ENCODE results near the gene CFAP77. TPM values are rescaled to one million over a fixed set of nuclear protein-coding genes. Genes with fewer than 3 reads are reported as not detected.

The CFAP77 gene
- polyA plus RNA-seq, 3 donors, result 1.3 to 1.7 (median 1.5) TPM

DNA sequence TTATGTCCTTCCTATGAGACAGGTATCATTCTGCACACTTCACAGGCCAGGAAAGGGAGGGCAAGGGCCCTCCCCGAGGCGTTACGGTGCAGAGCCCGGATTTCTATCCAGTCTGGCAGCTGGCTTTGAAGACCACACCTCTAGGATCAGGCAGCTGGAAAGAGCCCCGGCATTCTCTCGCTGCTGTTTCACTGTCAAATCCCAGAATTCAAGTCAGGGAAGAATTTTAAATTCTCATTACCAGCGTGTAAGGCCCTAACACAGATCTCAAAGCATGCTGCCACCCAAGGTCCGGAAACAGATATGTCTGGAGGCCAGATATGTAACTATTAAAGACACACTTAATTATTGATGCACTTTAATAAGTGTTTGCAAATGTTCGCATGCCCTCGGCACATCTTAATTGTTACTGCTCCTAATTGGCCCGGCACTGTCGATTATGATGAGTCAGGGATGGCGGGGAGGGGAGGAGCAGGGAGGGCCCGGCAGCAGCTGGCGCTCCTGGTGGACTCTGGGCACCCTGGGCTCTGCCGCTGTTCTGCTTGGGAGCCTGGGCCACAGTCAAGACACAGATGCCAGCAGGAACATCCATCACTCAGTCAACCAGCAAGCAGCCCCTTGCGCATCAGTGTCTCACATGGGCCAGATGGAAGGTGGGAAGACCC, 96.1 kb downstream of the CFAP77 start:
- DNase-seq (ENCODE audit: extremely low read depth in 1 of 11, low read depth in 9 of 11, low spot score in 4 of 11), result no peak

DNA sequence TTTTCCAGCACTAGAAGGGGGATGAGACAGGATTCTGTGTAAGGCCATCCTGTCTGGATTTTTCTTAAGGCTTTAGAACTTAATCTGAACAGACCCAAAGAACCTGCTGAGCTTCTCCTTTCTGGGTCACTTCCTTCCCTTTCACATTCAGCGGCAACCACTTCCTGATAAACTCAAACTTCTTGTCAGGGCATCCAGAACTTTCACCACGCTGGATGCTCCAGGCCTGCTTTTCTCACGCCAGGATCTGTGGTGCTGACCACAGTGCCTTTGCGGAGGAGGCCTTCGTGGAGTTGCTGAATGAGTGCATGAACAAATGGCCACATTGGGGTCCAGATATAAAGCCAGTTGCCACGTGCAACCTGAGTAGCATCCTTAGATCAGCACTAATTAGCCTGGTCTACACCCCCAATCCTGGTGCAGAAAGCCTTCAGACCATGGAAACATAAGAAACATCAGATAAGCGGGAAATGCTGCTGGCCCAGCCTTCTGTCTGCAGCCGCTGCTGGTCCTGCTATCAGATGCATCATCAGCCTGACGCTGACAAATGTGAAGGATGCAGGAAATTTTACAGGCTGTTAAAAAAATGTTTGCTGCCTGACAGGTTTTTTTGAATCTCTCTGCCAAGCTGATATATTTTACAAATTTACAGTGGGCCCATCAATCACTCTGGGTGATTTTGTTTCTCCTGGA, 97.1 kb downstream of the CFAP77 start:
- no peak for DNase-seq (ENCODE audit: extremely low read depth in 1 of 11, low read depth in 9 of 11, low spot score in 4 of 11)

DNA sequence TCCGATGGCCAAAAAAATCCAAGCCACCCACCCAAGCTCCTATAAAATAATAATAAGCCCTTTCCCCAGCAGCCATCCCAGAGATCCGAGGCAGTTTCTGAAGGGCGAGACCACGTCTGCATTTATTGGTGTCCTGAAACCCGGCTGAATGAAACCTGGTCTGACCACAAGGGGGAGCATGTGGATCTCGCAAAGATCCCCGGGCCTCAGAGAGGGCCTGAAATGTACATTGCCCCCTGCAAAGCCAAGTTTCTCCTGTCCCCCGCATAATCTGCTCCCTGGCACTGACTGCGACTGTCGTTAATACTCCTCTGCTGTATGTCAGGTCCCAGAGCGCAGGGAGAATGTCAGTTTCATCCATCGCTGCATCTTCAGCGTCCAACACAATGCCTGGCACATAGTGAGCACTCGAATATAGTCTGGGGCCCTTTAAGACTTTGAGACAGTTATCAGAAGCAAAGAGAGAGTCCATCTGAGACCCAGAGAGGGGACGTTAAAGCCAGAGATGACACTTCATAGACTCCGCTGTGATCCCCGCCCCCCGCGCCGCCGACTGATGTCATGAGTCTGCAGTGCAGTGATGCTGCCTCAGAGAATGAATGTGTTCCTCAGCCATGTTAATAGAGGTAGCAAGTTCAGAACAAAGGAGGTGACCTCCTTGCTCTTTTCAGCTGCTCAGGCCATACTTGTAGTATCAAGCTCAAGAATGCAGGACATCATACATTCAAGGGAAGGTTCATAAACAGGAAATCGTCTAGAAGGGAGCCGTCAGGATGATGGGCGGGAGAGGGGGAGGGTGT, 97.9 kb downstream of the CFAP77 start:
- DNase-seq (ENCODE audit: extremely low read depth in 1 of 11, low read depth in 9 of 11, low spot score in 4 of 11), result peak in 7 of 11 donors; percentile 44 to 82 (median 70)

DNA sequence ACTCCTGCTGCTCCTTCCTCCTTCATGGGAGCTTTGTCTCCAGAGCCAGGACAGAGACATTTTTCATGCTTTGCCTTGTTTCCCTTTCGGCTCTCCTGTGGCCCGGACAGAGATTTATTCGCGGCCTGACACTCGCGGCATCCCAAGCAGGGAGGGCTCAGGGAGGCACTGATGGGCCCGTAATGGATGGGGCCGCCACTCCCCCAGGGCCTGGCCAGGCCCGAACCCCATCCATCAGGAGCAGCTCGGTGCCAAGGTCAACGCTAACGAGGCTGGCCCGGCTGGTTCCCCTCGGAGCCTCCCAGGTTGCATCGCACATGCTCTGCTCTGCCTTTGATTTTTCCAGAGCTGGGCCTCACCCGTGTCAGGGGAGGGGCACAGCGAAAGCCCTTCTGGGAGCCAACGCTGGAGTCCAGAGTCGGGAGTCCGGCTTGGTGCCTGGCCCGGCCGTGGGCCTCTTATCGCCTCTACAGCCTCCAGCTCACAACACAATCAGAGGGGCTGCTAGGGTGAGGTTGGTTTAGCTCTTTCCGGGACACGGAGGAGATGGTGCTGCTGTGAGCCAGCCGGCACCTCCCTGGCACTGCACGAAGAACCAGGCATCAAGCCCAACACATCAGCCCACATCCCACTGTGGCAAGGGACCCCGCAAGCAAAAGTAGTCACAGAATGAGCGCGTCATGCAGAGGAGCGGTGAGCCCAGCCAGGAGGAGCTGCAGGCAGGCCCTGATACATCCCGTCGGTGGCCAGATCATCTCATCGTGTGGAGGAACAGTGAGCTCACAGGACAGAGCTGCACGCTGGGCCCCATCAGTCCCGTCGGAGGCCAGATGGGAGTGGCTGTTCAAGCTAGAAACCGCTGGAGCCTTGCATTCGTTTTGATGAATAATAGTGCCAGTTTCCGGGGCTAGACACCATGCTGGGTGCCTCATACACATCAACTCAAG, 100.2 kb downstream of the CFAP77 start:
- DNase-seq (ENCODE audit: extremely low read depth in 1 of 11, low read depth in 9 of 11, low spot score in 4 of 11), result no peak

DNA sequence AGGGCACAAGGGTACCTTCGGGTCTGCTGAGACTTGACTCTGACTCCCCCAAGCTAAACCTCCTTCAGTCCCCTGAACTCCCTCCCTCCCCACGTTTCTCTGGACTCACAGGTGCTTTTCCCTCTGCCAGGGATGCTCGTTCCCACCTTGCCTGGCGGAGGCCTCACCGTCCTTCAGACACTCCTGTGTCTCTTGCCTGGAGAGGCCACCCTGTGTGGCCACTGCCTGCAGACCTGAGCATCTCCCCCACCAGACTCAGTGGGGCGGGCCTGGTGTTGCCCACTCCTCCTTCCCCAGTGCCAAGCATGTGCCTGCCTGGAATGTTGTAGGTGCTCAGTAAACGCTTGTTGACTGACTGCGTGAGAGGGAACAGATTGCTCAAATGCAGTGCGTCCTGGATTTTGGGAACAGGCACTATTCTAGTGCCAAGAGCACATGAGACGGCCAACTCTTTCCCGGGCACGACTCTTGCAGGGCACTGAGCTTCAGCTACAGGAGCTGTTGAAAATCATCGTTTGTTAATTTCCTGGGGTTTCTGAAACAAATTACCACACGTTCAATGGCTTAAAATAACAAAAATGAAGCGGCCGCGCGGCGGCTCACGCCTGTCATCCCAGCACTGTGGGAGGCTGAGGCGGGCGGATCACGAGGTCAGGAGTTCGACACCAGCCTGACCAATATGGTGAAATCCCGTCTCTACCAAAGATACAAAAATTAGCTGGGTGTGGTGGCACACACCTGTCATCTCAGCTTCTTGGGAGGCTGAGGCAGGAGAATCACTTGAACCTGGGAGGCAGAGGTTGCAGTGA, 101.4 kb downstream of the CFAP77 start:
- no peak for DNase-seq (ENCODE audit: extremely low read depth in 1 of 11, low read depth in 9 of 11, low spot score in 4 of 11)

DNA sequence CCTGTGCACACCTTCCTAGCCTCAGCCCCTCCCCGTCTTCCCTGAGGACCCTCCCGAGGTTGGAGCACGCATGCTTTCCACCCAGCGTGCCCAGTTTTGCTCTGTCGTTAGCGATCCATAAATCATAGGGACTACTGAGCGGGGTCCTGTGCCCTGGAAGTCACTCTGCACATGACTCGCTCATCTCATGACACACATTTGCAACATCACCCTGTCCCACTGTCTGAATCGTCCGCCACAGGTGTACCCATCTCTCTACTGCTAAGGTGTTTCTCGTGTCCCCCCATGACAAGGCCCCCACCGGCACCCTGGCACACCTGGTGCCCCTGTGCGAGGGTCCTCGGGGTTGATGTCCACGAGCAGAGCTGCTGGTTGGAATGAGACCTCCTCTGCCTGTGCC, 103.4 kb downstream of the CFAP77 start:
- DNase-seq (ENCODE audit: extremely low read depth in 1 of 11, low read depth in 9 of 11, low spot score in 4 of 11), result no peak

DNA sequence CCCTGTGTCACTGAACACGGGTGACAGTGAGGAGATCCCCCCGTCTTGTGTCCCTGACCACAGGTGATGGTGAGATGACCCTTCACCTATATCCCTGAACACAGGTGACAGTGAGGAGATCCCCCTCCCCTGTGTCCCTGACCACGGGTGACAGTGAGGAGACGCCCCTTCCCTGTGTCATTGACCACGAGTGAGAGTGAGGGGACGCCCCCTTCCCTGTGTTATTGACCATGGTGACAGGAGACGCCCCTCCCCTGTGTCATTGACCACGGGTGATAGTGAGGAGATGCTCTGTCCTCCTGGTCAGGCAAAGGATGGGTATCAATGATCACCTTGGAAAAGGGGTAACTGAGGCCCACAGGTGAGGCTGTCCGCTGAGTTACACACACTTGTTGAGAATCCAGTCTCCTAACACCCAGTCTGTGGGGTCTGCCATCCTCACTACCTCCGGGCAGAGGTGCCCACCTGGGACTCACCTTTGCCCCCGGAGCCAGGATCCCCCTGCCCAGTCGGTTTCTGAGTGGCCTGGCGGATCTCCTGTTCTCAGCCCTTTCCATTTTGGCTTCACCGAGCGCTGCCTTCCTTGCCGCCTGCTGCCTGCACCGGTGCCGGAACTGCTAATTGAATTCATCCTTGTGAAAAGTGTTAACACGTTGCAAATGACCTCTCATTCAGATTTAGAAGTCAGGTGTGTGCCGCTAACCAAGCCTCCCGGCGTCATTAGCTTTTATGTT, 104.2 kb downstream of the CFAP77 start:
- no peak for DNase-seq (ENCODE audit: extremely low read depth in 1 of 11, low read depth in 9 of 11, low spot score in 4 of 11)

DNA sequence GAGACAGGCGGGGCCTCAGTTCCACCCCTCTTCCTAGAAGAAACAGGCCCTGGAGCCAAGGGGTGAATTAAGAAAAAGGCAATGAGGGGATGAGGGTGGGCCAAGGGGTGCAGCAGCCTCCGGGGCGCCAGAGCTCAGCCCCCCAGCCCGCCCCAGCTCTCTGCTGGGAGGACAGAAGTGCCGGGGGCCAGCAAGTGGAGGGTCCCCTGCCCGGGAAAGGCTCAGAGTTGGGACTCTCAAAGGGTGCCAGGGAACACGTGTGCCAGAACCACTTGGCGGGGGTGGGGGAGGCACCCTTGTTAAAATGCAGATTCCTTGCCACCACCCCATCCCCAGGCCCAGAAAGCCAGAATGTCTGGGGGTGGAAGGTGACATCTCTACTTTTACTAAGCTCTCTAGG, 104.8 kb downstream of the CFAP77 start:
- DNase-seq (ENCODE audit: extremely low read depth in 1 of 11, low read depth in 9 of 11, low spot score in 4 of 11), result no peak

DNA sequence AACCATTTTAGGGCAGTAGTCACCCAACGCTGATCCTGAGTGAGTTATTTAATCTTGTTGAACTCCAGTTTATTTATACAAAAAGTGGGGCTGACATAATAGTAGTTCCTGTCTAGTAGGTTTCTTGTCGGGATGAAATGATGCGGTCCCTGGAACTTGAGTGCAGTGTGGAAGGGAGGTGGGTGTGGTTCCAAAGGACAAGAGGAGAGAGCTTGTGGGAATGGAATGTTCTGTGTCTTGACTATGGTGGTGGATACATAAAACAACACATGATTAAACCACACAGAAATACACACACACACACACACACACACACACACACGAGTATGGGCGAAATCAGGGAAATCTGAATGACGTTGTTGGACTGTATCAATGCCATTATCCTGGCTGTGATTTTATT, 106.3 kb downstream of the CFAP77 start:
- DNase-seq (ENCODE audit: extremely low read depth in 1 of 11, low read depth in 9 of 11, low spot score in 4 of 11), result no peak

DNA sequence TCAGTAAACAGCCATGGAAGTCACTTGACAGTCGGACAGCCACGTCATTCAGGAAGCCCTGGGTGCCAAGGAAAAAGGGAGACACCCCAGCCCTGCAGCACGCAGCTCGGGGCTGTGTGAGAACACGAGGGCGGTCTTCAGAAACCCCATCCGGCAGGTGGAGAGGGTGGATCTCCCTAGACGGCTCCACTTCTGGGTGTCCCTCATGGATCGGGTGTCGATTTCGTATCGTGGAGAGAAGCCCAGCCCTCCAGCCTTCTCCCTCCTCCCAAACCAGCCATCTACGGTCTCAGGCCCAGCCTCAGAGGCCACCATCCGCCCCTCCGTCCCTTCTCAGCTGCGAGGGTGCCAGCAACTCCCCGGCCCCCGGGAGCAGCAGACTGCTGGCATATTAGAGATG, 106.9 kb downstream of the CFAP77 start:
- no peak for DNase-seq (ENCODE audit: extremely low read depth in 1 of 11, low read depth in 9 of 11, low spot score in 4 of 11)

DNA sequence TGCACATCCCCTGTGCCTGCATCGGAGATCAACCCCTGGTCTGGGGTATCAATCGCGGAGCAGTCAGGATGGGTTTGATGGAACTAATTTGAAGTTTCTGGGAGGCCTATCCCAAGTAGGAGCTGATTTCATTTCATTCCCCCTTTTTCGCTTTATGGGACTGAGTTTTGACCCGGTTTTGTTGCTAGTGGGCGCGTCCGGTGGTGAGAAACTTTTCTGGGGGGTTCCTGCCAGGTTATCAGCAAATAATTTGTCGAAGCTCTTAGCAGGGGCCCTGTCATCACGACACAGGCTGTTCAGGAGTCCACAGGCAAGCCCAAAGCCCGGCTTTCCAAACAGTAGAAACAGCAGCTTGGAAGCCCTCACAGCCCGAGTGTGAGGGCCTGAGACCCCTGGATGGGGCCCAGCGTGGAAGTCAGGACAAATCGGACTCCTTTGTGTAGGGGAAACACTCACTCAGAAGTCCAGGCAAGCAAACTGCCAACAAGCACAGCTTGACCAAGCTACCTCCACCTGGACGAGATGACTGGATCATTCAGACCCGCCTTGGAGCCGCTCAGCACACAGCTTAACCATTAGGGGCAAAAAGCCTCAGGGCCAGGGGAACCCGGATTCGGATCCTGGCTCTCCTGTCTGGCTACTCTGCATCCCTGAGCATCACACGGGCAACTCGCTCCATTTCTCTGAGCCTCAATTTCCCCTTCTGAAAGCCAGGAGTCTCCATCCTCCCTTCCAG, 108.0 kb downstream of the CFAP77 start:
- no peak for DNase-seq (ENCODE audit: extremely low read depth in 1 of 11, low read depth in 9 of 11, low spot score in 4 of 11)

DNA sequence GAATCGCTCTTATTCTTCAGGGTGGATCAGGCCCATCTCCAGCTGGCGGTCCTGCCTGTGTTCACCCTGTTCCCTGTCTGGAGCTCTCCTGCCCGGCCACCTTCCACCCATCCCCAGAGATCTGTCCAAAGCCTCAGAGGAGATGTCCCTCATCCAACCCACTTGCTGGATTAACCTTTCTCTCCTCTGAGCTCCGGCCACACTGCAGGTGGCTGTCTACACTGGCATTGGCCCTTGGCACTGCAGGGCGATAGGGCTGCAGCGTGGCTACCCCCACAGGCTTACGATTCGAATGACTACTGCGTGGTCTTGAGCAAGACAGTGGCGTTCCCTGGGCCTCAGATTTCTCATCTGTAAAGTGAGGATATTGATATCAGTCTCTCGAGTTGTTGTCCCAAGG, 108.6 kb downstream of the CFAP77 start:
- no peak for DNase-seq (ENCODE audit: extremely low read depth in 1 of 11, low read depth in 9 of 11, low spot score in 4 of 11)

DNA sequence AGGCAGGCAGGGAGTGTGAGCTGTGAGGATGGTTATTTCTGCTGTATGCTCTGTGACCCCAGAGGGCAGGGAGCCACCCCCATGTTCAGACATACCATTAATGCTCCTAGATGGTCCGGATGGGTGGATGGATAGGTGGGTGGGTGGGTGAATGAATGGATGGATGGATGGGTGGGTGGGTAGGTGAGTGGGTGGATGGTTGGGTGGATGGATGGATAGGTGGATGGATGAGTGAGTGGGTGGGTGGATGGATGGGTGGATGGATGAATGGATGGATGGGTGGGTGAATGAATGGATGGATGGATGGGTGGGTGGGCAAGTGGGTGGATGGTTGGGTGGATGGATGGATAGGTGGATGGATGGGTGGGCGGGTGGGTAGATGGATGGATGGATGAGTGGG, 109.0 kb downstream of the CFAP77 start:
- DNase-seq (ENCODE audit: extremely low read depth in 1 of 11, low read depth in 9 of 11, low spot score in 4 of 11), result no peak

DNA sequence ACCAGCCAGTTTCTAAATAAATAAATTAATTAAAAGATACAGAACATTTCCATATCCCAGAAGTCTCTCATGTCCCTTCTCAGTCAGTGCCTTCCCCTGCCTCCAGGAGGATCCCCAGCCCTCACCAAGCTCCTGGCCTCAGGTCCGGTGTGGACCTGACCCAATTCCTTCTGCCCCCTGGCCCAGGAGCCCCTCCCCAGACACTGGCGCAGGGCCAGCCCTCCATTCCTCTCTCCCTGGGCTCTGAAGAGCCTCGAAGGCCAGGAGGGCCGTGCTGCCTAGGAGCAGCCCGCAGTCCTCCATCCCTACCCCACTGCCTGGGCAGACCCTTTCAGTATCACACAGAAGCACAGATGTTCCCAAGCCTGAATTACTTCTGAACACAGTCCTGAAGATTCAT, 110.6 kb downstream of the CFAP77 start:
- DNase-seq (ENCODE audit: extremely low read depth in 1 of 11, low read depth in 9 of 11, low spot score in 4 of 11), result no peak

DNA sequence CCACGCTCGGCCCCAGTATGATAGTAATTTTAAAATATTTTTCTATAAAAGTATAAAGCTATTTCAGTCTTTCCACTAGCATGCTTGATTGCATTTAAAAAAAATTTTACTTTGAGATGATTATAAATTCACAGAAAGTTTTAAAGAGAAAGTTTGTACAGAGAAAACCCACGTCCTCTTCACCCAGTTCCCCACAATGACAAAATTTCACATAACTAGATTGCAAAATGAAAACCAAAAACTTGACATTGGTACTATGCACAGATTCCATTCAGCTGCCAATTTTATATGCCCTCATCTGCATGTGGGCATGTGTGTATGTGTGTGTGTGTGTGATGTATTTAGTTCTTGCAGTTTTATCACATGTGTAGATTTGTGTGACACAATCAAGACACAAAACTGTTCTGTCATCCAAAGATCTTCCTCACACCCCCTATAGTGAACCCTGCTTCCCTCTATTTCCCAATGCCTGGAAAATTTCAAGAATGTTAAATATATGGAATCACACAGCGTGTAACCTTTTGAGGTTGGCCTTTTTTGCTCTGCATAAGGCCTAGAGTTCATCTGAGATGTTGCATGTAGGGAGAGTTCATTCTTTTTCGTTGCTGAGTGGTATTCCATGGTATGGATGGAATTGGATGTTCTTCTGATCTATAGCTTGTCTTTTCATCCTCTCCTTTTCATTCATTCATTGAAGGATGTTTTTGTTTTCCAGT, 115.5 kb downstream of the CFAP77 start:
- DNase-seq (ENCODE audit: extremely low read depth in 1 of 11, low read depth in 9 of 11, low spot score in 4 of 11), result no peak

DNA sequence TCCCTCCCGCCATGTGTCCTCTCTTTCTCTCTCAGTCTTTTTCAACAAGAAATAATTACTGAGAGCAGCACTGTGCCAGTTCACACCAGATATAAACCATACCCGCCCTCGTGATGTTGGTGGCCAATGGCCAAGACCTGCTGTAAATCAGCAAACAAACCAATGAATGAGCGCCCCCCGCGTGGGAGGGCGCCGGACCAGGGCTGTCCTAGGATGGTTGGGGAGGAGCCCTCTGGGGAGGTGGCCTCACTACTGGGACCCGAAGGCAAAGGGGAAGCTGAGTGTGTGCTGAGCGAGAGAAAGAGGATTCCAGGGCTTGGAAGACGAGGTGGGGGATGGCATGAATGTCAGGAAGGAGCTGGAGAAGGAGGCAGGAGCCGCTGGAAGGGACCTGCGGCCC, 121.2 kb downstream of the CFAP77 start:
- DNase-seq (ENCODE audit: extremely low read depth in 1 of 11, low read depth in 9 of 11, low spot score in 4 of 11), result no peak

All from renal cortex interstitium (tissue), 11 donors.